ENCODE results near the gene MDN1.

The MDN1 gene

GRCh38 chr6:89680150-89680549 lies 139.4 kb downstream of the MDN1 start (continued):
- TF ChIP-seq CREB5 (CRISPR knock-in tag; IDR thresholded peaks at IDR 0.05; ENCODE audit: low read depth) = no peak
- no peak for TF ChIP-seq ZC3H10 (CRISPR knock-in tag; IDR thresholded peaks at IDR 0.05)
- no peak for TF ChIP-seq ZFP30 (CRISPR knock-in tag; IDR thresholded peaks at IDR 0.05)
- no peak for TF ChIP-seq TCF4 (CRISPR knock-in tag; IDR thresholded peaks at IDR 0.05; ENCODE audit: borderline replicate concordance)

GRCh38 chr6:89679215-89680120 lies 140.1 kb downstream of the MDN1 start:
- no peak for ATAC-seq

More at GRCh38 chr6:89679215-89680120, 140.1 kb downstream of the MDN1 start:
- no peak for TF ChIP-seq GLIS3 (CRISPR knock-in tag; IDR thresholded peaks at IDR 0.05)
- TF ChIP-seq TOX (CRISPR knock-in tag; IDR thresholded peaks at IDR 0.05; ENCODE audit: borderline replicate concordance) = no peak
- TF ChIP-seq ARNTL (CRISPR knock-in tag; IDR thresholded peaks at IDR 0.05; ENCODE audit: borderline replicate concordance, low read depth) = no peak
- no peak for TF ChIP-seq TCF4 (CRISPR knock-in tag; IDR thresholded peaks at IDR 0.05; ENCODE audit: borderline replicate concordance)
- TF ChIP-seq ZNF565 (CRISPR knock-in tag; conservative IDR thresholded peaks at IDR 0.05; ENCODE audit: low read depth) = no peak
- TF ChIP-seq ZFP3 (CRISPR knock-in tag; IDR thresholded peaks at IDR 0.05) = no peak
- no peak for TF ChIP-seq ISL1 (CRISPR knock-in tag; IDR thresholded peaks at IDR 0.05)
- no peak for TF ChIP-seq ZNF8 (CRISPR knock-in tag; IDR thresholded peaks at IDR 0.05)
- no peak for TF ChIP-seq CSRNP3 (CRISPR knock-in tag; IDR thresholded peaks at IDR 0.05)
- TF ChIP-seq TSHZ2 (CRISPR knock-in tag; IDR thresholded peaks at IDR 0.05) = no peak
- TF ChIP-seq POU6F1 (CRISPR knock-in tag; IDR thresholded peaks at IDR 0.05; ENCODE audit: borderline replicate concordance, low read depth) = no peak
- no peak for TF ChIP-seq ESRRG (CRISPR knock-in tag; IDR thresholded peaks at IDR 0.05)
- no peak for TF ChIP-seq ZNF70 (CRISPR knock-in tag; IDR thresholded peaks at IDR 0.05)
- no peak for TF ChIP-seq SNAI2 (CRISPR knock-in tag; IDR thresholded peaks at IDR 0.05)
- TF ChIP-seq ZC3H10 (CRISPR knock-in tag; IDR thresholded peaks at IDR 0.05) = no peak
- no peak for TF ChIP-seq CREB5 (CRISPR knock-in tag; IDR thresholded peaks at IDR 0.05; ENCODE audit: low read depth)
- TF ChIP-seq OSR1 (CRISPR knock-in tag; IDR thresholded peaks at IDR 0.05) = no peak
- TF ChIP-seq ZFP30 (CRISPR knock-in tag; IDR thresholded peaks at IDR 0.05) = no peak
